Measurements from ENCODE around the gene SERPINA6. TPM values are rescaled to one million over a fixed set of nuclear protein-coding genes. Genes with fewer than 3 reads are reported as not detected.

Gene SERPINA6
- total RNA-seq: not detected

GRCh38 chr14:94322648-94323570 lies at the start of gene SERPINA6:
Gene SERPINA6, minus strand, starts transcription at chr14:94323336. Its CDS starts 8,688 bp downstream, at chr14:94314648.
- no peak for TF ChIP-seq CTCF (IDR thresholded peaks at IDR 0.05; ENCODE audit: low read depth)

DNA sequence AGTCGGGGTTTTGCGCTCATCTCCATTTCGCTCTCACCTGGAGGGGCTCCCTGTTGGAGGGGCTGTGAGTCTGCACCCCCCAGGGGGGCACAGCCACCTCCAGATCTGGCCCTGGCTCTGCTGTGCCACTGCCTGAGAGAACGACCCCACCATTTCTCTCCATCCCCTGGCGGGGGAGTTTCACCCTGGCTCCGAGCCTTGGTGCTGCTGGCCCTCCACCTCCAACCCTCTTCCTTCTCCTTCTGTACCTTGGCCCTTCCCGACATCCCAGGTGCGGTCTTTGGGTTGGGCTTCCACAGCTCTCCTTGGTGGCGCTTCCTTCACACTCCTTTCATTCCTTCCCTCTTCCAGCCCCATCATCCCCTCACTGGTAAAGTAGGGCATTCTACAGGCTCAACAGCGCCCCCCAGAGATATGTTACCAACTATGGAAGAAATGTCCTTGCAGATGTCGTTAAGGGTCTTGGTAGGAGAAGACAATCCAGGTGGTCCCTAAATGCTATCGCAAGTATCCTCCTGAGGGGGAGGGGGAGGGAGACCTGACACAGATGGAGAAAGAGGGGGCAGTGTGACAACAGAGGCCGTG lies 49.0 kb upstream of the SERPINA6 start:
- no peak for TF ChIP-seq CTCF (IDR thresholded peaks at IDR 0.05; ENCODE audit: low read depth)

- no peak for TF ChIP-seq CTCF (IDR thresholded peaks at IDR 0.05; ENCODE audit: low read depth)
Observed at GRCh38 chr14:94370524-94370910, 47.4 kb upstream of the SERPINA6 start.

DNA sequence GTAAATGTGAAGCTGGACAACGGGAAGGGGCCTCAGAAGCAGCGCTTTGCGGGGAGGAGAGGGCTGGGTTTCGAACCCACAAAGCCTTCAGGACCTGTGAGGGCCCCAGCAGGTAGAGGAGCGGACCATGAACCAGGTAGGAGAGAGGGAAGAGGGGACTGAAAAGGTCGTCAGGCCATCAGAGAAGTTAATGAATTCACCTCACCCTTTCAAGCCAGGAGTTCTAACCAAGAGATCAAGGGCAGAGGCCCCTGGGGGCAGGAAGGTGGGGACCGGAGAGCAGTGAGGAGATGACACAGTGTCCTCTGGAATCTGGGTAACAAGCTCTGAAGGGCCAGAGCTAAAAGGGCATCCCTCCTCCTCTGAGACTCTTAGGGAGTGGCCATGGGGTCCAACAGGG lies 45.8 kb upstream of the SERPINA6 start:
- TF ChIP-seq CTCF (IDR thresholded peaks at IDR 0.05; ENCODE audit: low read depth): no peak

- no peak for TF ChIP-seq CTCF (IDR thresholded peaks at IDR 0.05; ENCODE audit: low read depth)
Observed at GRCh38 chr14:94368243-94368590, 45.1 kb upstream of the SERPINA6 start.

DNA sequence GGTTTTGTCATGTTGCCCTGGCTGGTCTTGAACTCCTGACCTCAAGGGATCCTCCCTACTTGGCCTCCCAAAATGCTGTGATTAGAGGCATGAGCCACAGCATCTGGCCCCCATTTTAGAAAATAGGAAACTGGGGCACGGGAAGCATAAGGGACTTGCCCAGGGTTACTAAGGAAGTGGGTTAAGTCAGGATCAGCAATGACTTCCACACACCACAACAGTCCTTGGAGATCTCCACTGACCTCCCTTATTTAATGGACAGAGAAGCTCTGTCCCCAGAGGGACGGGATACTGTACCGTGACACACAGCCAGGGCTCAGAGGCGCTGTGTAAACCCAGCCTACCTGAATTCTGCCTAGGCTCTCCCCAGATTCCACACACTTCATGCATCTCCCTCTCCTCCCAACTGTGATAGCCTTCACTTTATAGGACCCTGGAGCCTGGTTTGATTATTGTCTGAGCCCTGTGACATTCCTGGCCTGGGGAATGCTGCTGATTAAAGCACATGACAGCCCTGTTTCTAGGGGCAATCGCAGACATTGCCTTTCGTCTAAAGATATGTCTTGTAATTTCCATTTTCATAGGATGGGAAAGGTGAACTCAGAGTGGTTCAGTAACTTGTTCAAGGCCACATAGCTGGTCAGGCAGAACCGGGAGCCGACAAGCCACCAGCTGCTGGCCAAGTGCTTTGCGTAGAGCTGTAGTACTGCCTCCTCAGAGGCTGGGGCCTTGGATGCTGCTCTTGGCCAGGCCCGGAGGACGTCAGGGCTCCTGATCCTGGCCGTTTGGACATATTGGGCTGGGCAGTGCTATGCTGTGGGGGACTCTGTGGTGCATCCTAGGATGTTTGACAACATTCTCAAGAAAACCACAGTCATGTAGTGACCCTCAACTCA lies 44.5 kb upstream of the SERPINA6 start:
- no peak for TF ChIP-seq CTCF (IDR thresholded peaks at IDR 0.05; ENCODE audit: low read depth)

All from subcutaneous adipose tissue (tissue), 4 donors.